Measurements from ENCODE around the gene MRPL14.

Gene MRPL14

GRCh38 chr6:44117397-44118128 is 9.7 kb downstream of the MRPL14 start:
- Histone ChIP-seq H3K27me3 (ENCODE audit: control insufficient read depth, insufficient read depth, low read length) (no peaks in the 10 kb centered on the region), H3K36me3 (ENCODE audit: insufficient read depth, low read length) (peaks cover 15% of the 10 kb centered on the region), H3K9ac (ENCODE audit: low read depth, low read length) (peak overlapping the region; percentile 48), H3K9me3 (replicated peaks; ENCODE audit: low read length) (no peaks in the 10 kb centered on the region), H3K4me1 (ENCODE audit: control insufficient read depth, insufficient read depth, low read length) (peaks cover 63% of the 10 kb centered on the region), H3K4me2 (ENCODE audit: low read length) (peak overlapping the region; percentile 77), H3K4me3 (ENCODE audit: low read length) (peak overlapping the region; percentile 45)

- Histone ChIP-seq H3K9me3 (replicated peaks; ENCODE audit: low read length) (no peaks in the 10 kb centered on the region), H3K9ac (ENCODE audit: low read depth, low read length) (peak overlapping the region; percentile 65), H3K4me2 (ENCODE audit: low read length) (peak overlapping the region; percentile 77), H3K4me3 (ENCODE audit: low read length) (peak overlapping the region; percentile 55), H3K36me3 (ENCODE audit: insufficient read depth, low read length) (peaks cover 18% of the 10 kb centered on the region), H3K27me3 (ENCODE audit: control insufficient read depth, insufficient read depth, low read length) (no peaks in the 10 kb centered on the region), H3K4me1 (ENCODE audit: control insufficient read depth, insufficient read depth, low read length) (peaks cover 61% of the 10 kb centered on the region)
Observed at GRCh38 chr6:44116641-44117382, 10.4 kb downstream of the MRPL14 start.

- Histone ChIP-seq H3K9me3 (replicated peaks; ENCODE audit: low read length) (no peaks in the 10 kb centered on the region), H3K36me3 (ENCODE audit: insufficient read depth, low read length) (peaks cover 28% of the 10 kb centered on the region), H3K27me3 (ENCODE audit: control insufficient read depth, insufficient read depth, low read length) (no peaks in the 10 kb centered on the region), H3K4me1 (ENCODE audit: control insufficient read depth, insufficient read depth, low read length) (peaks cover 54% of the 10 kb centered on the region), H3K9ac (ENCODE audit: low read depth, low read length) (peak overlapping the region; percentile 65), H3K4me2 (ENCODE audit: low read length) (peak overlapping the region; percentile 77), H3K4me3 (ENCODE audit: low read length) (peak overlapping the region; percentile 55)
Observed at GRCh38 chr6:44115866-44116265, 11.4 kb downstream of the MRPL14 start.

- Histone ChIP-seq H3K9ac (ENCODE audit: low read depth, low read length) (no peak overlapping the region), H3K36me3 (ENCODE audit: insufficient read depth, low read length) (peaks cover 42% of the 10 kb centered on the region), H3K4me2 (ENCODE audit: low read length) (no peak overlapping the region), H3K27me3 (ENCODE audit: control insufficient read depth, insufficient read depth, low read length) (no peaks in the 10 kb centered on the region), H3K4me1 (ENCODE audit: control insufficient read depth, insufficient read depth, low read length) (peaks cover 31% of the 10 kb centered on the region), H3K9me3 (replicated peaks; ENCODE audit: low read length) (no peaks in the 10 kb centered on the region), H3K4me3 (ENCODE audit: low read length) (no peak overlapping the region)
Observed at GRCh38 chr6:44113414-44113813, 13.8 kb downstream of the MRPL14 start.

- H3K4me1 ChIP-seq (ENCODE audit: control insufficient read depth, insufficient read depth, low read length) = peaks cover 14% of the 10 kb centered on the region
- H3K36me3 ChIP-seq (ENCODE audit: insufficient read depth, low read length) = peaks cover 53% of the 10 kb centered on the region
Observed at GRCh38 chr6:44111434-44112417, 15.5 kb downstream of the MRPL14 start.

GRCh38 chr6:44110966-44111365 is 16.3 kb downstream of the MRPL14 start:
- Histone ChIP-seq H3K9me3 (replicated peaks; ENCODE audit: low read length) (no peaks in the 10 kb centered on the region), H3K36me3 (ENCODE audit: insufficient read depth, low read length) (peaks cover 58% of the 10 kb centered on the region), H3K4me3 (ENCODE audit: low read length) (no peak overlapping the region), H3K4me1 (ENCODE audit: control insufficient read depth, insufficient read depth, low read length) (peaks cover 8% of the 10 kb centered on the region), H3K4me2 (ENCODE audit: low read length) (no peak overlapping the region), H3K9ac (ENCODE audit: low read depth, low read length) (no peak overlapping the region), H3K27me3 (ENCODE audit: control insufficient read depth, insufficient read depth, low read length) (no peaks in the 10 kb centered on the region)

More at GRCh38 chr6:44111434-44112417, 15.5 kb downstream of the MRPL14 start:
- no peaks in the 10 kb centered on the region for H3K9me3 ChIP-seq (replicated peaks; ENCODE audit: low read length)
- no peak overlapping the region for H3K4me2 ChIP-seq (ENCODE audit: low read length)
- no peak overlapping the region for H3K4me3 ChIP-seq (ENCODE audit: low read length)
- H3K9ac ChIP-seq (ENCODE audit: low read depth, low read length) = no peak overlapping the region
- no peaks in the 10 kb centered on the region for H3K27me3 ChIP-seq (ENCODE audit: control insufficient read depth, insufficient read depth, low read length)

GRCh38 chr6:44110005-44110676 is 17.1 kb downstream of the MRPL14 start:
- Histone ChIP-seq H3K27me3 (ENCODE audit: control insufficient read depth, insufficient read depth, low read length) (no peaks in the 10 kb centered on the region), H3K9ac (ENCODE audit: low read depth, low read length) (no peak overlapping the region), H3K36me3 (ENCODE audit: insufficient read depth, low read length) (peaks cover 64% of the 10 kb centered on the region)

GRCh38 chr6:44109212-44109611 is 18.0 kb downstream of the MRPL14 start:
- no peaks in the 10 kb centered on the region for H3K9me3 ChIP-seq (replicated peaks; ENCODE audit: low read length)
- H3K27me3 ChIP-seq (ENCODE audit: control insufficient read depth, insufficient read depth, low read length) = no peaks in the 10 kb centered on the region
- peaks cover 71% of the 10 kb centered on the region for H3K36me3 ChIP-seq (ENCODE audit: insufficient read depth, low read length)
- no peak overlapping the region for H3K9ac ChIP-seq (ENCODE audit: low read depth, low read length)
- H3K4me2 ChIP-seq (ENCODE audit: low read length) = no peak overlapping the region
- no peak overlapping the region for H3K4me3 ChIP-seq (ENCODE audit: low read length)
- peaks cover 5% of the 10 kb centered on the region for H3K4me1 ChIP-seq (ENCODE audit: control insufficient read depth, insufficient read depth, low read length)

More at GRCh38 chr6:44110005-44110676, 17.1 kb downstream of the MRPL14 start:
- peaks cover 1% of the 10 kb centered on the region for H3K4me1 ChIP-seq (ENCODE audit: control insufficient read depth, insufficient read depth, low read length)
- no peak overlapping the region for H3K4me2 ChIP-seq (ENCODE audit: low read length)
- no peaks in the 10 kb centered on the region for H3K9me3 ChIP-seq (replicated peaks; ENCODE audit: low read length)
- H3K4me3 ChIP-seq (ENCODE audit: low read length) = no peak overlapping the region

- H3K4me1 ChIP-seq (ENCODE audit: control insufficient read depth, insufficient read depth, low read length) = peaks cover 5% of the 10 kb centered on the region
- H3K36me3 ChIP-seq (ENCODE audit: insufficient read depth, low read length) = peaks cover 71% of the 10 kb centered on the region
- no peaks in the 10 kb centered on the region for H3K27me3 ChIP-seq (ENCODE audit: control insufficient read depth, insufficient read depth, low read length)
- H3K9me3 ChIP-seq (replicated peaks; ENCODE audit: low read length) = no peaks in the 10 kb centered on the region
- no peak overlapping the region for H3K4me2 ChIP-seq (ENCODE audit: low read length)
- H3K4me3 ChIP-seq (ENCODE audit: low read length) = no peak overlapping the region
- H3K9ac ChIP-seq (ENCODE audit: low read depth, low read length) = no peak overlapping the region
Observed at GRCh38 chr6:44108471-44108870, 18.8 kb downstream of the MRPL14 start.

GRCh38 chr6:44107017-44107416 is 20.2 kb downstream of the MRPL14 start:
- Histone ChIP-seq H3K9ac (ENCODE audit: low read depth, low read length) (no peak overlapping the region), H3K36me3 (ENCODE audit: insufficient read depth, low read length) (peaks cover 67% of the 10 kb centered on the region), H3K4me3 (ENCODE audit: low read length) (no peak overlapping the region), H3K27me3 (ENCODE audit: control insufficient read depth, insufficient read depth, low read length) (no peaks in the 10 kb centered on the region), H3K4me2 (ENCODE audit: low read length) (no peak overlapping the region), H3K4me1 (ENCODE audit: control insufficient read depth, insufficient read depth, low read length) (peaks cover 5% of the 10 kb centered on the region), H3K9me3 (replicated peaks; ENCODE audit: low read length) (no peaks in the 10 kb centered on the region)
